Breast epithelium (tissue), 4 donors: Measurements from ENCODE around the gene UBE2K. TPM values are rescaled to one million over a fixed set of nuclear protein-coding genes. Genes with fewer than 3 reads are reported as not detected.

Experiments
- DNase-seq, 2 donors: peaks; one replicate each; pipeline ENCODE4 v3.0.0-alpha.2; 2019; ENCODE audit warnings: low spot score in 2 of 2
- H3K27ac ChIP-seq, 2 donors: fragments of 200-600 bp; sonication (generic) in 1 of 2; one replicate each; pipeline ENCODE4 v1.5.1; 2016 to 2019; ENCODE audit warnings: mild to moderate bottlenecking in 1 of 2
- H3K27me3 ChIP-seq, 2 donors: fragments of 200-600 bp; sonication (generic) in 1 of 2; one replicate each; pipeline versions ENCODE4 v1.5.1 to v1.6.0; 2017 to 2019; ENCODE audit warnings: control low read depth in 1 of 2, mild to moderate bottlenecking in 1 of 2
- H3K36me3 ChIP-seq: fragments of 200-600 bp; one replicate; pipeline ENCODE4 v1.5.1; 2019
- H3K4me1 ChIP-seq, 2 donors: fragments of 200-600 bp; sonication (generic); one replicate each; pipeline ENCODE4 v1.5.1; 2016 to 2019; ENCODE audit warnings: control low read depth in 1 of 2
- H3K4me3 ChIP-seq, 3 donors: fragments of 200-600 bp; sonication (generic); 1 replicate in 2 of 3; 2 replicates in 1 of 3; pipeline ENCODE4 v1.5.1; 2016 to 2019; ENCODE audit warnings: mild to moderate bottlenecking in 3 of 3, moderate library complexity in 2 of 3
- H3K9me3 ChIP-seq, 2 donors: fragments of 200-600 bp; sonication (generic) in 1 of 2; one replicate each; pipeline ENCODE4 v1.5.1; 2016 to 2019; ENCODE audit warnings: control low read depth in 1 of 2
- CTCF ChIP-seq, 3 donors: fragments of 450-650 bp; IDR thresholded peaks; one replicate each; pipeline ENCODE4 v1.5.1; 2016 to 2017; ENCODE audit warnings: antibody characterized with exemption in 3 of 3, mild to moderate bottlenecking in 3 of 3, moderate library complexity in 3 of 3
- POLR2A ChIP-seq: fragments of 450-650 bp; IDR thresholded peaks from one replicate; pipeline ENCODE4 v1.6.1; 2016; ENCODE audit warnings: antibody characterized with exemption, mild to moderate bottlenecking, moderate library complexity
- POLR2AphosphoS5 ChIP-seq, 3 donors: sonication (generic); formaldehyde crosslinking; IDR thresholded peaks; one replicate each; pipeline ENCODE4 v1.6.1; 2017; ENCODE audit warnings: antibody characterized with exemption in 3 of 3
- intact Hi-C: fragments of 100-400 bp; cut with DNase I; formaldehyde crosslinking; loops from one replicate; pipeline ENCODE4 v1.15.1; 2023; ENCODE audit warnings: low total_unique reads
- total RNA-seq, 3 donors: library from RNA; depleted of rRNA; stranded (reverse); fragments of >200 nt; gene quantifications; one replicate each; pipeline ENCODE4 v1.1.0, GENCODE V29; 2016

Gene UBE2K
- total RNA-seq, 3 donors from 2014 or later, result 28.5 to 31.0 (median 29.9) TPM

DNA sequence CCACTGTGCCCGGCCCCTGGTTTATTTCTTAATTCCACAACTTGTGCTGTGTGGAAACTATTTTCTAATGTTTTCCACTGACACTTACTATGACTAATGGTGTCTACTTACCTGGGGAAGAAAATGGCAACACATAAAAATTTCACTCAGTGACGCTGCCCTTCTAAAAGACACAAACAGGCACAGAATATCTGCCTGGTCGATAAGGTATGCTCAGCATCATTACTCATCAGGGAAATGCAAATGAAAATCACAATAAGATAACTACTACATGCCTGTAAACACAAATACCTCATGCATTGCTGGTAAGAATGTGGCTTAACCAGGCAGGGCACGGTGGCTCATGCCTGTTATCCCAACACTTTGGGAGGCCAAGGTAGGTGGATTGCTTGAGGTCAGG, 61.6 kb downstream of the UBE2K start:
- DNase-seq, result no peak
- Histone ChIP-seq H3K4me3 (no peak overlapping the region), H3K9me3 (no peaks in the 10 kb centered on the region), H3K27me3 (no peaks in the 10 kb centered on the region), H3K4me1 (no peaks in the 10 kb centered on the region), H3K36me3 (no peaks in the 10 kb centered on the region), H3K27ac (no peak overlapping the region)
- no peak for TF ChIP-seq POLR2A
- no peak for TF ChIP-seq POLR2AphosphoS5 (IDR thresholded peaks at IDR 0.05)
- no peak for TF ChIP-seq CTCF (IDR thresholded peaks at IDR 0.05)
- intact Hi-C loops, result no loop called here

- no peak overlapping the region for H3K27ac ChIP-seq
These were observed 63.2 kb downstream of the UBE2K start for GRCh38 chr4:39761005-39761667.

DNA sequence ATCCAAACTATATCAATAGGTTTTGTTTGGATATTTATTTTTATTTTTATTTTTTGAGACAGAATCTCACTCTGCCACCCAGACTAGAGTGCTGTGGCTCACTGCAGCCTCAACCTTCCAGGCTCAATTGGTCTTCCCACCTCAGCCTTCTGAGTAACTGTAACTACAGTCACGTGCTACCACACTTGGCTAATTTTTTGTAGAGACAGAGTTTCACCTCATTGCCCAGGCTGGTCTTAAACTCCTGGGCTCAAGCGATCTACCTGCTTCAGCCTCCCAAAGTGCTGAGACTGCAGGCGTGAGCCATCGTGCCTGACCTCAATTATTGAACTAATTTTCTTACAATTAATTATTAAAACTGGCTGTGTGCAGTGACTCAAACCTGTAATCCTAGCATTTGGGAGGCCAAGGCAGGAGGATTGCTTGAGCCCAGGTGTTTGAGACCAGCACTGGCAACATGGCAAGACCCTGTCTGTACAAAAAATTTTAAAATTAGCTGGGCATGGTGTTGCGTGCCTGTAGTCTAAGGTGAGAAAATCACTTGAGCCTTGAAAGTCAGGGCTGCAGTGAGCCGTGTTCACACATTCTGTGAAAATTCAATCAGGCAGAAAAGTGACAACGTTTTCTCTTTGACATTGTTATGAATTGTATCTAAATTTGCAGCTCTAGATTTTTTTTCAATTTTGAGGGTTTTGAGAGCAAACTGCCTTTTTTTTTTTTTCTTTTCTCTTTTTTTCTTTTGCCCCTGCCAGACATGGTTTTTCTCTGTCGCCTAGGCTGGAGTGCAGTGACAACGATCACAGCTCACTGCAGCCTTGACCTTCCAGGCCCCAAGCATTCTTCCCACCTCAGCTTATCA, 66.0 kb downstream of the UBE2K start:
- intact Hi-C loops, result no loop called here
- H3K4me3 ChIP-seq, result no peak overlapping the region
- no peaks in the 10 kb centered on the region for H3K36me3 ChIP-seq
- H3K27ac ChIP-seq, result no peak overlapping the region
- DNase-seq, result no peak
- no peaks in the 10 kb centered on the region for H3K4me1 ChIP-seq
- H3K27me3 ChIP-seq, result no peaks in the 10 kb centered on the region
- H3K9me3 ChIP-seq, result no peaks in the 10 kb centered on the region
- no peak for TF ChIP-seq CTCF (IDR thresholded peaks at IDR 0.05)
- no peak for TF ChIP-seq POLR2A
- no peak for TF ChIP-seq POLR2AphosphoS5 (IDR thresholded peaks at IDR 0.05)

More at GRCh38 chr4:39761005-39761667, 63.2 kb downstream of the UBE2K start:
- no peak overlapping the region for H3K4me3 ChIP-seq
- no peaks in the 10 kb centered on the region for H3K36me3 ChIP-seq
- H3K9me3 ChIP-seq, result no peaks in the 10 kb centered on the region
- H3K27me3 ChIP-seq, result no peaks in the 10 kb centered on the region
- no peak for TF ChIP-seq CTCF (IDR thresholded peaks at IDR 0.05)
- TF ChIP-seq POLR2AphosphoS5 (IDR thresholded peaks at IDR 0.05), result no peak
- TF ChIP-seq POLR2A, result no peak
- H3K4me1 ChIP-seq, result no peaks in the 10 kb centered on the region
- DNase-seq, result no peak
- intact Hi-C loops, result no loop called here

DNA sequence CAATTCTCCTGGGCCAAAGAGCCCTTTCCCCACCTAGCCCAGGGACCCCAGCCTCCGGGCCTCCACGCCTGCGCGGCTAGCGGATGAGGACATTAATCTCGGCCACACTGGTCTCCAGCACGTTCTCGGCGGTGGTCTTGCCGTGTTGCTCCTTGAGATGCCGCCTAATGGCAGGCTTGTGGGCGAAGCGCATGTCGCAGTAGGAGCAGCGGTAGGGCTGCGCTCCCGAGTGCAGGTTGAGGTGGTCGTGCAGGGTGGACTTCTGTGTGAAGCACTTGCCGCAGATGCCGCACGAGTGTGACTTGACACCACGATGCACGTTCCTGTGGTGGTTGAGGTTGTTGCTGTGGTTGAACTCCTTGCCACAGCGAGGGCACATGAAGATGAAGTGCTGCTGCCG, 72.1 kb downstream of the UBE2K start:
- TF ChIP-seq POLR2AphosphoS5 (IDR thresholded peaks at IDR 0.05), result no peak
- no peak for TF ChIP-seq POLR2A
- no peak for TF ChIP-seq CTCF (IDR thresholded peaks at IDR 0.05)
- H3K36me3 ChIP-seq, result no peaks in the 10 kb centered on the region
- intact Hi-C loops, result no loop called here
- H3K27ac ChIP-seq, result no peak overlapping the region
- no peak for DNase-seq
- no peaks in the 10 kb centered on the region for H3K4me1 ChIP-seq
- no peaks in the 10 kb centered on the region for H3K27me3 ChIP-seq
- no peaks in the 10 kb centered on the region for H3K9me3 ChIP-seq
- H3K4me3 ChIP-seq, result no peak overlapping the region

GRCh38 chr4:39770471-39770870, 72.5 kb downstream of the UBE2K start:
- Histone ChIP-seq H3K9me3 (no peaks in the 10 kb centered on the region), H3K36me3 (no peaks in the 10 kb centered on the region), H3K27ac (no peak overlapping the region), H3K27me3 (no peaks in the 10 kb centered on the region), H3K4me1 (no peaks in the 10 kb centered on the region), H3K4me3 (no peak overlapping the region)
- DNase-seq, result no peak
- intact Hi-C loops, result no loop called here
- TF ChIP-seq POLR2A (no peak), POLR2AphosphoS5 (IDR thresholded peaks at IDR 0.05) (no peak), CTCF (IDR thresholded peaks at IDR 0.05) (no peak)
